ENCODE results near the gene DPP6. TPM values are rescaled to one million over a fixed set of nuclear protein-coding genes. Genes with fewer than 3 reads are reported as not detected.

The DPP6 gene
- total and polyA plus RNA-seq, 10 donors: 0.11 to 8.7 (median 3.0) TPM

DNA sequence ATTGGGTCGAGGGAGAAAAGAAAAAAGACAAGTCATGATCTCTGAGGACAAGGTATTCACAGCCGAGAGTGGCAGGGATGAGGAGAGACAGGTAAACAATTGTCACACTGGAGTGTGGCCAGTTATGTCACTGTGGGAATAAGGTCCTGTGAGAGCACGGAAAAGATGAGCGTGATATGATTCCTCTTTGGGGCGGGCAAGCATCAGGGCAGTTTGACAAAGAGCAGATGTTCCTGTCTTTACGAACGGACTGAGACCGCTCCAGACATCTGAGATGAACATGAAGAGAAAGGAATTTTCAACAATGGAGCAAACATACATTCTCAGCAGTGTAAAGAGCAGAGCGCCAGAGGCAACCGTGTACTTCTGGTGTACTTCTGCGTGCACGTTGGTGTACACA is 278.1 kb downstream of the DPP6 start:
- Histone ChIP-seq H3K27ac (no peak overlapping the region), H3K36me3 (no peaks in the 10 kb centered on the region), H3K4me3 (no peak overlapping the region), H3K9me3 (peaks cover 0 to 26% (median 0%) of the 10 kb centered on the region in 8 donors), H3K4me1 (no peaks in the 10 kb centered on the region), H3K27me3 (replicated peaks in 1 of 7) (no peaks in the 10 kb centered on the region)
- no peak for TF ChIP-seq POLR2A (IDR thresholded peaks at IDR 0.05)
- TF ChIP-seq, protein P1, sequence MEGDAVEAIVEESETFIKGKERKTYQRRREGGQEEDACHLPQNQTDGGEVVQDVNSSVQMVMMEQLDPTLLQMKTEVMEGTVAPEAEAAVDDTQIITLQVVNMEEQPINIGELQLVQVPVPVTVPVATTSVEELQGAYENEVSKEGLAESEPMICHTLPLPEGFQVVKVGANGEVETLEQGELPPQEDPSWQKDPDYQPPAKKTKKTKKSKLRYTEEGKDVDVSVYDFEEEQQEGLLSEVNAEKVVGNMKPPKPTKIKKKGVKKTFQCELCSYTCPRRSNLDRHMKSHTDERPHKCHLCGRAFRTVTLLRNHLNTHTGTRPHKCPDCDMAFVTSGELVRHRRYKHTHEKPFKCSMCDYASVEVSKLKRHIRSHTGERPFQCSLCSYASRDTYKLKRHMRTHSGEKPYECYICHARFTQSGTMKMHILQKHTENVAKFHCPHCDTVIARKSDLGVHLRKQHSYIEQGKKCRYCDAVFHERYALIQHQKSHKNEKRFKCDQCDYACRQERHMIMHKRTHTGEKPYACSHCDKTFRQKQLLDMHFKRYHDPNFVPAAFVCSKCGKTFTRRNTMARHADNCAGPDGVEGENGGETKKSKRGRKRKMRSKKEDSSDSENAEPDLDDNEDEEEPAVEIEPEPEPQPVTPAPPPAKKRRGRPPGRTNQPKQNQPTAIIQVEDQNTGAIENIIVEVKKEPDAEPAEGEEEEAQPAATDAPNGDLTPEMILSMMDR (IDR thresholded peaks at IDR 0.05 in 8 of 11, conservative IDR thresholded peaks at IDR 0.05 in 3 of 11): no peak
- no peak for TF ChIP-seq POLR2AphosphoS5 (IDR thresholded peaks at IDR 0.05)
- no peak for DNase-seq
- 78 to 91% (median 84%) methylated on average over 12 of the region's 12 CpGs for WGBS, 5 donors
- intact Hi-C loops (cut with DNase I; ENCODE audit: low total_unique reads): no loop called here

DNA sequence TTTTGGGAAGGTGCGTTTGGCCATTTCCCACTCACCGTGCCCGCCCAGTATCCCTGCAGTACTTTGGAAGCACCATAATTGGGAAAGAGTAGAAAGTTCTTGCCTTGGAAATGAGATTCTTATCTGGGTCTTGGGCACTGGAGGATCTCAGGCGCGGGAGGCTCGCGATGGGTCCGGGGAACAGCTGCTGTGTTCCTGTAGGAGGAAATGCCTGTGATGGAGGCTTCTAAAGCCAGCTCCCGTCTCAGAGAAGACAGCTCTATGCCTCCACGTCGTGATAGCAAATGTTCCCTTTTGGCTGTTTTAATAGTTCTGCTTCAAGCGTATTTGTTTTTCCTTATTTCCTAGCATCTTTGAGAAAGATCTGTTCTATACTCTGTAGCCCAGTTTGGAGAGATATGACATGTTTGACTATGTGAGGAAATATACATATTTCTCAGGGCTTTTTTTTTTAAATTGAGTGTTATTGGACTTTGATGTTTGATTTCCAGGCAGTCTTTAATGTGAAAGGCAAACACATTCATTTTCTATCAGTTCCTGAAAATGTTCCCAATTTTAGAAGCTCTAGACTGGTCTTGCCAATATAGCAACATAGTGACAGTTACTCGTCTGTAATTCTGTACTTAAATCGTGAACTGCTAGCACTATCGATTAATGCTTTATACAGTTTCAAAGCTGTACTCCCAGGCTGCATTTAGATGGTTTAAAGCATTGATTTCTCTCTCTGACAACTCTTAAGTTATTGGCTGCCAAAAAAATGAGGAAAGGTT is 280.8 kb downstream of the DPP6 start:
- WGBS, 5 donors: 75 to 85% (median 82%) methylated on average over 15 of the region's 15 CpGs
- TF ChIP-seq, protein P1 (IDR thresholded peaks at IDR 0.05 in 8 of 11, conservative IDR thresholded peaks at IDR 0.05 in 3 of 11): no peak
- TF ChIP-seq POLR2A (IDR thresholded peaks at IDR 0.05): no peak
- TF ChIP-seq POLR2AphosphoS5 (IDR thresholded peaks at IDR 0.05): no peak
- no peak for DNase-seq
- no peaks in the 10 kb centered on the region for H3K27me3 ChIP-seq (replicated peaks in 1 of 7)
- H3K9me3 ChIP-seq: peaks cover 0 to 25% (median 0%) of the 10 kb centered on the region in 8 donors
- intact Hi-C loops (cut with DNase I; ENCODE audit: low total_unique reads): no loop called here
- no peaks in the 10 kb centered on the region for H3K4me1 ChIP-seq
- no peaks in the 10 kb centered on the region for H3K36me3 ChIP-seq
- H3K27ac ChIP-seq: no peak overlapping the region
- H3K4me3 ChIP-seq: no peak overlapping the region

DNA sequence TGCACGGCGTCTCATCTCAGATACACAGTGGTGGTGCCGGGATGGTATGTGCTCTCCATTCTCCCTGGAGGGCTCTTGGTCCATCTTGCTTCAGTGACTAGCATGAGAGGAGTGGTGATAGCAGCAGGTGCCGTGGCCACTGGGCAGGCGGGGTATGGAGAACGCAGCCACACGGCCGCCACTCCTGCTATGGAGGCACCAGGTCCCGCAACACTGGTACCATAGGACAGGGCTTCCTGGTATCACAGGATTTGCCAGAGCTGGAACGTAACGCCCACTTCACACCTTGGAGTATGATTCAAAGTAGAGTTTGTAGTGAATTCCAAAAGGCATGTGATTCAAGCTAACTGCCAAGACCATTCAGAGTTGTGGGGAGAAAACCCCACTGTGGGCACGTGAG is 284.1 kb downstream of the DPP6 start:
- TF ChIP-seq POLR2A (IDR thresholded peaks at IDR 0.05): no peak
- no peak for TF ChIP-seq POLR2AphosphoS5 (IDR thresholded peaks at IDR 0.05)
- TF ChIP-seq, protein P1 (IDR thresholded peaks at IDR 0.05 in 8 of 11, conservative IDR thresholded peaks at IDR 0.05 in 3 of 11): no peak
- H3K27me3 ChIP-seq (replicated peaks in 1 of 7): no peaks in the 10 kb centered on the region
- H3K9me3 ChIP-seq: peaks cover 0 to 12% (median 0%) of the 10 kb centered on the region in 8 donors
- 88 to 94% (median 91%) methylated on average over 12 of the region's 12 CpGs for WGBS, 5 donors
- no peak for DNase-seq
- no peaks in the 10 kb centered on the region for H3K36me3 ChIP-seq
- no peak overlapping the region for H3K4me3 ChIP-seq
- intact Hi-C loops (cut with DNase I; ENCODE audit: low total_unique reads): no loop called here
- H3K27ac ChIP-seq: no peak overlapping the region
- peaks cover 0 to 7% (median 0%) of the 10 kb centered on the region in 6 donors for H3K4me1 ChIP-seq

DNA sequence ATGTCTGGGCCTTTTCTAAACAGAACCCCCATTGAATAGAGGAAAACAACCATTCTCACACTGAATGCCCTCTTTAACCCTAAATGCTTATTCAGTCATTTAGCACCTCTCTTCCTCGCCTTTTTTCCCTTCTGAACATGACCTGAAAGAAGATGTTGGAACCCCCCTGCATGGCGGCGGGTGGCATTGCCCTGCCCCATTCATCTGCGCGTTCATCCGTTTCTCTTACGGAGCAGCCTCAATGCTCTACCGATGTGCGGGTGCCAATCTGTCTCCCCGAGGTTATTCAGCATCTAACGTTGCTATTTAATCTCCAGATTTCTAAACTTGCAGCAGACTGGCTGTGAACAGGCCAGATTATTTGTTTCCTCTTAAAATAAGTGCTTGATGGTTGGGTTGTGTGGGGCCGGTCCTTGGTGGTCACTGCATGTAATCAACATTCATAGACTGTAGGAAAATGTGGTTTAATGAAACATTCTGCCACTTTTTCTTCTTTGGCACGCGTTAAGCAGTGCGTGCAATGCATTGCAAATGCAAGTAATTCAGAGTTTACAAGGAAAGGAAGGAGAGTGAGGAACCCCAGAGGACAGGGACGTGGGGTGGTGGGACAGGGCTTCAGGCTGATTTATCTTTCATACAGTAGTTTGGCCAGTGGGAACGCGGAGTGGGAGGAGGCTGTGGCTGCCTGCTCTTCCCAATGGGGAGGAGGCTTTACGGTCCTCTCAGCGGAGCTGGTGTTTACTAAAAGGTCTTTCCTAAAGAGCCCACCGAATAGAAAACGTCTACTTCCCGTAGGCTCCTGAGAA is 286.7 kb downstream of the DPP6 start:
- no peaks in the 10 kb centered on the region for H3K27me3 ChIP-seq (replicated peaks in 1 of 7)
- TF ChIP-seq POLR2AphosphoS5 (IDR thresholded peaks at IDR 0.05): no peak
- no peak for TF ChIP-seq POLR2A (IDR thresholded peaks at IDR 0.05)
- H3K9me3 ChIP-seq: peaks cover 0 to 16% (median 0%) of the 10 kb centered on the region in 8 donors
- 61 to 69% (median 67%) methylated on average over 23 of the region's 23 CpGs for WGBS, 5 donors
- no peaks in the 10 kb centered on the region for H3K36me3 ChIP-seq
- intact Hi-C loops (cut with DNase I; ENCODE audit: low total_unique reads): no loop called here
- DNase-seq: no peak
- no peak overlapping the region for H3K4me3 ChIP-seq
- H3K27ac ChIP-seq: no peak overlapping the region
- H3K4me1 ChIP-seq: peaks cover 0 to 7% (median 0%) of the 10 kb centered on the region in 6 donors
